ENCODE measurements around the gene URB1. TPM values are rescaled to one million over a fixed set of nuclear protein-coding genes. Genes with fewer than 3 reads are reported as not detected.

URB1 gene
- total RNA-seq, 4 donors from 2014 or later, result 4.4 to 14.9 (median 11.0) TPM

GRCh38 chr21:32367158-32367557 is 25.7 kb downstream of the URB1 start:
- Histone ChIP-seq H3K9me3 (no peaks in the 10 kb centered on the region), H3K27me3 (no peaks in the 10 kb centered on the region), H3K4me3 (no peak overlapping the region), H3K27ac (no peak overlapping the region), H3K36me3 (peaks cover 0 to 67% (median 3%) of the 10 kb centered on the region in 3 donors), H3K4me1 (no peaks in the 10 kb centered on the region)
- no peak for TF ChIP-seq POLR2A (IDR thresholded peaks at IDR 0.05)
- TF ChIP-seq CTCF (IDR thresholded peaks at IDR 0.05), result no peak
- no peak for DNase-seq

- Histone ChIP-seq H3K4me3 (no peak overlapping the region), H3K9me3 (no peaks in the 10 kb centered on the region), H3K4me1 (no peaks in the 10 kb centered on the region), H3K36me3 (peaks cover 0 to 74% (median 3%) of the 10 kb centered on the region in 3 donors), H3K27me3 (no peaks in the 10 kb centered on the region), H3K27ac (no peak overlapping the region)
- TF ChIP-seq POLR2A (IDR thresholded peaks at IDR 0.05), result no peak
- no peak for DNase-seq
Observed at GRCh38 chr21:32366191-32366590, 26.6 kb downstream of the URB1 start.

GRCh38 chr21:32364796-32365195 is 28.0 kb downstream of the URB1 start:
- no peak for TF ChIP-seq POLR2A (IDR thresholded peaks at IDR 0.05)
- TF ChIP-seq CTCF (IDR thresholded peaks at IDR 0.05), result no peak
- Histone ChIP-seq H3K9me3 (no peaks in the 10 kb centered on the region), H3K4me1 (no peaks in the 10 kb centered on the region), H3K27me3 (no peaks in the 10 kb centered on the region), H3K4me3 (no peak overlapping the region), H3K36me3 (peaks cover 0 to 79% (median 3%) of the 10 kb centered on the region in 3 donors), H3K27ac (peak overlapping the region in 1 of 4 donors; percentile 30)
- no peak for DNase-seq

- H3K4me1 ChIP-seq, result no peaks in the 10 kb centered on the region
- H3K36me3 ChIP-seq, result peaks cover 0 to 83% (median 3%) of the 10 kb centered on the region in 3 donors
- H3K9me3 ChIP-seq, result no peaks in the 10 kb centered on the region
- no peaks in the 10 kb centered on the region for H3K27me3 ChIP-seq
- H3K27ac ChIP-seq, result no peak overlapping the region
- H3K4me3 ChIP-seq, result no peak overlapping the region
- no peak for TF ChIP-seq POLR2A (IDR thresholded peaks at IDR 0.05)
- peak in 1 of 3 donors; percentile 54 for DNase-seq
Observed at GRCh38 chr21:32364387-32364786, 28.4 kb downstream of the URB1 start.

- Histone ChIP-seq H3K36me3 (peaks cover 0 to 84% (median 0%) of the 10 kb centered on the region in 3 donors), H3K4me3 (no peak overlapping the region), H3K27me3 (no peaks in the 10 kb centered on the region), H3K9me3 (no peaks in the 10 kb centered on the region), H3K27ac (no peak overlapping the region), H3K4me1 (no peaks in the 10 kb centered on the region)
- DNase-seq, result no peak
- TF ChIP-seq POLR2A (IDR thresholded peaks at IDR 0.05) (no peak), CTCF (IDR thresholded peaks at IDR 0.05) (no peak)
Observed at GRCh38 chr21:32360401-32360975, 32.3 kb downstream of the URB1 start.

GRCh38 chr21:32359719-32360260 is 33.0 kb downstream of the URB1 start:
- Histone ChIP-seq H3K4me3 (no peak overlapping the region), H3K36me3 (peaks cover 0 to 90% (median 0%) of the 10 kb centered on the region in 3 donors), H3K9me3 (no peaks in the 10 kb centered on the region), H3K27me3 (no peaks in the 10 kb centered on the region), H3K27ac (no peak overlapping the region), H3K4me1 (no peaks in the 10 kb centered on the region)
- DNase-seq, result no peak
- TF ChIP-seq CTCF (IDR thresholded peaks at IDR 0.05), result peak in 1 of 6 experiments; percentile 20
- TF ChIP-seq POLR2A (IDR thresholded peaks at IDR 0.05), result no peak

Data from Peyer's patch (tissue), 4 donors.